K562 (cell line): ENCODE results near the gene STX3. TPM values are rescaled to one million over a fixed set of nuclear protein-coding genes. Genes with fewer than 3 reads are reported as not detected.

Experiments used
- GATAD2A ChIP-seq: fragments of 450-650 bp; IDR thresholded peaks from 2 replicates; pipeline ENCODE4 v1.6.1; 2017
- HDAC6 ChIP-seq: IDR thresholded peaks from 2 replicates; pipeline ENCODE4 v1.6.1; 2012; ENCODE audit warnings: low read depth, mild to moderate bottlenecking, control low read depth, inconsistent platforms, low read length, moderate library complexity
- HNRNPL ChIP-seq: fragments of 200-400 bp; formaldehyde crosslinking; IDR thresholded peaks from 2 replicates; pipeline ENCODE4 v1.6.1; 2017; ENCODE audit warnings: low read depth, mild to moderate bottlenecking, low read length
- JUNB ChIP-seq: fragments of 450-650 bp; formaldehyde crosslinking; conservative IDR thresholded peaks from 2 replicates; pipeline ENCODE4 v1.4.0; 2020; ENCODE audit warnings: mild to moderate bottlenecking
- KAT7 ChIP-seq: sonication (generic); formaldehyde crosslinking; IDR thresholded peaks from 2 replicates; pipeline ENCODE4 v1.8.0; 2022; ENCODE audit warnings: missing genetic modification reagents, mild to moderate bottlenecking, borderline replicate concordance
- LCOR ChIP-seq: sonication (generic); formaldehyde crosslinking; IDR thresholded peaks from 2 replicates; pipeline ENCODE4 v1.8.0; 2022; ENCODE audit warnings: mild to moderate bottlenecking, missing genetic modification reagents
- MCM7 ChIP-seq, 2 experiments: fragments of 450-650 bp; IDR thresholded peaks; 2 replicates each; pipeline ENCODE4 v1.6.1; 2016 to 2018
- NBN ChIP-seq: fragments of 450-650 bp; IDR thresholded peaks from 2 replicates; pipeline ENCODE4 v1.6.1; 2016; ENCODE audit warnings: low read depth, mild to moderate bottlenecking
- PYGO2 ChIP-seq: fragments of 450-650 bp; IDR thresholded peaks from 2 replicates; pipeline ENCODE4 v1.6.1; 2016; ENCODE audit warnings: mild to moderate bottlenecking, missing genetic modification characterization, moderate library complexity, missing compliant biosample characterization
- RBM17 ChIP-seq: fragments of 200-400 bp; formaldehyde crosslinking; IDR thresholded peaks from 2 replicates; pipeline ENCODE4 v1.6.1; 2017; ENCODE audit warnings: low read depth, mild to moderate bottlenecking, low read length, borderline replicate concordance
- SUPT5H ChIP-seq: fragments of 450-650 bp; IDR thresholded peaks from 2 replicates; pipeline ENCODE4 v1.6.1; 2016
- TSC22D4 ChIP-seq: fragments of 450-650 bp; IDR thresholded peaks from 2 replicates; pipeline ENCODE4 v1.6.1; 2016; ENCODE audit warnings: missing genetic modification characterization, missing biosample characterization, control low read depth
- WHSC1 ChIP-seq: IDR thresholded peaks from one replicate; pipeline ENCODE4 v1.6.1; 2012; ENCODE audit warnings: low read length, control low read depth, inconsistent platforms
- ZC3H11A ChIP-seq: IDR thresholded peaks from 2 replicates; pipeline ENCODE4 v1.6.1; 2012; ENCODE audit warnings: low read depth, low read length, improper control_type of control experiment
- ZNF146 ChIP-seq: IDR thresholded peaks from one replicate; pipeline ENCODE4 v1.6.1; 2018; ENCODE audit warnings: missing compliant biosample characterization; ENCODE audit not compliant: unreplicated experiment
- ZNF436 ChIP-seq: fragments of 250-450, 450-650 bp; sonication (Bioruptor Pico); formaldehyde crosslinking; IDR thresholded peaks from 2 replicates; pipeline ENCODE4 v1.7.0; 2020; ENCODE audit warnings: mild to moderate bottlenecking
- ZNF766 ChIP-seq: fragments of 200-800 bp; sonication (Bioruptor generic); conservative IDR thresholded peaks from 2 replicates; pipeline ENCODE4 v1.6.1; 2016; ENCODE audit warnings: missing genetic modification characterization, missing compliant biosample characterization
- ZSCAN29 ChIP-seq: fragments of 450-650 bp; IDR thresholded peaks from 2 replicates; pipeline ENCODE4 v1.6.1; 2017
- polyA plus RNA-seq, 8 experiments: library from polyadenylated mRNA; depleted of rRNA in 4 of 8; stranded (reverse) in 5 of 8; unstranded in 3 of 8; fragments of >200 nt; fragmentation: Nextera tagmentation in 2 of 8; fragmentation: Illumina TruSeq in 1 of 8; extraction: Ambion mirVana in 2 of 8; extraction: Trizol in 1 of 8; gene quantifications; 2 replicates each; pipeline versions ENCODE4 v1.2.1 to v1.2.3, GENCODE V29; 2011 to 2014; ENCODE audit warnings: inconsistent platforms in 1 of 8, missing spikeins in 1 of 8
- total RNA-seq, 7 experiments: library from RNA; depleted of rRNA in 6 of 7; stranded (reverse); fragments of >200 nt in 6 of 7; fragmentation: Illumina TruSeq in 2 of 7; extraction: Trizol in 2 of 7; gene quantifications; 2 replicates each; pipeline versions ENCODE4 v1.2.1 to v1.2.3, GENCODE V29; 2011 to 2021; ENCODE audit warnings: low replicate concordance in 1 of 7
- TF ChIP-seq, protein P1 (sequence below), 2 experiments: fragments of 450-650 bp in 1 of 2; IDR thresholded peaks; 2 replicates each; pipeline ENCODE4 v1.6.1; 2011 to 2017; ENCODE audit warnings: low read depth in 2 of 2, antibody characterized with exemption in 1 of 2, borderline replicate concordance in 1 of 2, low read length in 1 of 2, mild to moderate bottlenecking in 1 of 2, mixed read lengths in 1 of 2; ENCODE audit not compliant: control insufficient read depth in 1 of 2
- TF ChIP-seq, protein P2 (sequence below): IDR thresholded peaks from 3 replicates; pipeline ENCODE4 v1.6.1; 2011; ENCODE audit warnings: borderline replicate concordance, mild to moderate bottlenecking, moderate library complexity; ENCODE audit not compliant: insufficient read length; ENCODE audit errors: extremely low read depth
- TF ChIP-seq, protein P3 (sequence below): fragments of 450-650 bp; IDR thresholded peaks from 2 replicates; pipeline ENCODE4 v1.7.1; 2018; ENCODE audit warnings: mild to moderate bottlenecking, low read depth; ENCODE audit not compliant: partially characterized antibody

Gene STX3
- total and polyA plus RNA-seq, 9 of the 15 experiments (the other 6 are each of a cell fraction or from before 2014, with no cell fraction given): 12.0 to 91.6 (median 48.7) TPM

DNA sequence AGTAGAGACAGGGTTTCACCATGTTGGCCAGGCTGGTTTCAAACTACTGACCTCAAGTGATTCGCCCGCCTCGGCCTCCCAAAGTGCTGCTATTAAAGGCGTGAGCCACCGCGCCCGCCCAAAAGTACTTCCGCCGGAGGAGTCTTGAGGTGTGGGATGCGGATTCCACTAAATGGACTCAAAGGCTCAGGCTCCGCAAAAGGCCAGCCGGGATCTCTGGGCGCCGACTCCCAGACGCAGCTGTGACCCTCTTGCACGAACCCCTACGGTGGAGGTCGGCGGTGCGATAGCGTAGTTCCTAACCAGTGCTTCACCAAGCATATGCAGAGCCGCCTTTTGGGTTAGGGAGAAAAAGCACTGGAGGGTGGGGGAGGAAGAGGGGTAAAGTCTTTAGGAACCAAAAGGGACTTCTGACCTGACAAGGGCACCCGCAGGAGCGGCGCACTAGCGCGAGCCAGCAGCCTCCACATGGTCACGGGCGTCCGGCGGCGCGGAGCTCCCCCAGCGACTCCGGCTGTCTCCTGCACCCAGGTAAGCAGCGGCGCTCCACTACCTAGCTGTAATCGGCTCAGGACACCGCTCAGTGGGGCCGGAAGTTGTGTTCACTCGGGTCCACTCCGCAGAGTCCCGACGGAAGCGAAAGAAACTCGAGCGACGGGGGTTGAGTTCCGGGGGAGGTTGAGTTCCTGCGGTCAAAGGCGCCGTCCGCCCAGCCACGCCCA, 55.2 kb downstream of the STX3 start, which contains the start of gene MRPL16 (continued):
- TF ChIP-seq TSC22D4 (tag): no peak
- 0 out of 2 replicates have a peak, but pooled peaks have one; percentile 56 for TF ChIP-seq NBN
- TF ChIP-seq HDAC6: no peak
- no peak; the same call in 1 of the 2 replicates for TF ChIP-seq ZNF766
- TF ChIP-seq MCM7 (IDR thresholded peaks at IDR 0.05): no peak
- peak; percentile 93 for TF ChIP-seq ZC3H11A
- TF ChIP-seq KAT7 (CRISPR knock-in tag): no peak; the same call in 1 of the 2 replicates
- TF ChIP-seq WHSC1: no peak
- TF ChIP-seq, protein P1, sequence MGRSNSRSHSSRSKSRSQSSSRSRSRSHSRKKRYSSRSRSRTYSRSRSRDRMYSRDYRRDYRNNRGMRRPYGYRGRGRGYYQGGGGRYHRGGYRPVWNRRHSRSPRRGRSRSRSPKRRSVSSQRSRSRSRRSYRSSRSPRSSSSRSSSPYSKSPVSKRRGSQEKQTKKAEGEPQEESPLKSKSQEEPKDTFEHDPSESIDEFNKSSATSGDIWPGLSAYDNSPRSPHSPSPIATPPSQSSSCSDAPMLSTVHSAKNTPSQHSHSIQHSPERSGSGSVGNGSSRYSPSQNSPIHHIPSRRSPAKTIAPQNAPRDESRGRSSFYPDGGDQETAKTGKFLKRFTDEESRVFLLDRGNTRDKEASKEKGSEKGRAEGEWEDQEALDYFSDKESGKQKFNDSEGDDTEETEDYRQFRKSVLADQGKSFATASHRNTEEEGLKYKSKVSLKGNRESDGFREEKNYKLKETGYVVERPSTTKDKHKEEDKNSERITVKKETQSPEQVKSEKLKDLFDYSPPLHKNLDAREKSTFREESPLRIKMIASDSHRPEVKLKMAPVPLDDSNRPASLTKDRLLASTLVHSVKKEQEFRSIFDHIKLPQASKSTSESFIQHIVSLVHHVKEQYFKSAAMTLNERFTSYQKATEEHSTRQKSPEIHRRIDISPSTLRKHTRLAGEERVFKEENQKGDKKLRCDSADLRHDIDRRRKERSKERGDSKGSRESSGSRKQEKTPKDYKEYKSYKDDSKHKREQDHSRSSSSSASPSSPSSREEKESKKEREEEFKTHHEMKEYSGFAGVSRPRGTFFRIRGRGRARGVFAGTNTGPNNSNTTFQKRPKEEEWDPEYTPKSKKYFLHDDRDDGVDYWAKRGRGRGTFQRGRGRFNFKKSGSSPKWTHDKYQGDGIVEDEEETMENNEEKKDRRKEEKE (IDR thresholded peaks at IDR 0.05; ENCODE audit: borderline replicate concordance in 1 of 2, control insufficient read depth in 1 of 2, low read depth in 2 of 2, low read length in 1 of 2): peak in 1 of 2 experiments; percentile 96; a peak in 2 of 4 replicates
- TF ChIP-seq ZNF146 (CRISPR knock-in tag): no peak
- no peak; the same call in 1 of the 2 replicates for TF ChIP-seq ZSCAN29
- no peak for TF ChIP-seq GATAD2A
- TF ChIP-seq, protein P2, sequence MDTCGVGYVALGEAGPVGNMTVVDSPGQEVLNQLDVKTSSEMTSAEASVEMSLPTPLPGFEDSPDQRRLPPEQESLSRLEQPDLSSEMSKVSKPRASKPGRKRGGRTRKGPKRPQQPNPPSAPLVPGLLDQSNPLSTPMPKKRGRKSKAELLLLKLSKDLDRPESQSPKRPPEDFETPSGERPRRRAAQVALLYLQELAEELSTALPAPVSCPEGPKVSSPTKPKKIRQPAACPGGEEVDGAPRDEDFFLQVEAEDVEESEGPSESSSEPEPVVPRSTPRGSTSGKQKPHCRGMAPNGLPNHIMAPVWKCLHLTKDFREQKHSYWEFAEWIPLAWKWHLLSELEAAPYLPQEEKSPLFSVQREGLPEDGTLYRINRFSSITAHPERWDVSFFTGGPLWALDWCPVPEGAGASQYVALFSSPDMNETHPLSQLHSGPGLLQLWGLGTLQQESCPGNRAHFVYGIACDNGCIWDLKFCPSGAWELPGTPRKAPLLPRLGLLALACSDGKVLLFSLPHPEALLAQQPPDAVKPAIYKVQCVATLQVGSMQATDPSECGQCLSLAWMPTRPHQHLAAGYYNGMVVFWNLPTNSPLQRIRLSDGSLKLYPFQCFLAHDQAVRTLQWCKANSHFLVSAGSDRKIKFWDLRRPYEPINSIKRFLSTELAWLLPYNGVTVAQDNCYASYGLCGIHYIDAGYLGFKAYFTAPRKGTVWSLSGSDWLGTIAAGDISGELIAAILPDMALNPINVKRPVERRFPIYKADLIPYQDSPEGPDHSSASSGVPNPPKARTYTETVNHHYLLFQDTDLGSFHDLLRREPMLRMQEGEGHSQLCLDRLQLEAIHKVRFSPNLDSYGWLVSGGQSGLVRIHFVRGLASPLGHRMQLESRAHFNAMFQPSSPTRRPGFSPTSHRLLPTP: no peak
- TF ChIP-seq HNRNPL: no peak
- TF ChIP-seq, protein P3, sequence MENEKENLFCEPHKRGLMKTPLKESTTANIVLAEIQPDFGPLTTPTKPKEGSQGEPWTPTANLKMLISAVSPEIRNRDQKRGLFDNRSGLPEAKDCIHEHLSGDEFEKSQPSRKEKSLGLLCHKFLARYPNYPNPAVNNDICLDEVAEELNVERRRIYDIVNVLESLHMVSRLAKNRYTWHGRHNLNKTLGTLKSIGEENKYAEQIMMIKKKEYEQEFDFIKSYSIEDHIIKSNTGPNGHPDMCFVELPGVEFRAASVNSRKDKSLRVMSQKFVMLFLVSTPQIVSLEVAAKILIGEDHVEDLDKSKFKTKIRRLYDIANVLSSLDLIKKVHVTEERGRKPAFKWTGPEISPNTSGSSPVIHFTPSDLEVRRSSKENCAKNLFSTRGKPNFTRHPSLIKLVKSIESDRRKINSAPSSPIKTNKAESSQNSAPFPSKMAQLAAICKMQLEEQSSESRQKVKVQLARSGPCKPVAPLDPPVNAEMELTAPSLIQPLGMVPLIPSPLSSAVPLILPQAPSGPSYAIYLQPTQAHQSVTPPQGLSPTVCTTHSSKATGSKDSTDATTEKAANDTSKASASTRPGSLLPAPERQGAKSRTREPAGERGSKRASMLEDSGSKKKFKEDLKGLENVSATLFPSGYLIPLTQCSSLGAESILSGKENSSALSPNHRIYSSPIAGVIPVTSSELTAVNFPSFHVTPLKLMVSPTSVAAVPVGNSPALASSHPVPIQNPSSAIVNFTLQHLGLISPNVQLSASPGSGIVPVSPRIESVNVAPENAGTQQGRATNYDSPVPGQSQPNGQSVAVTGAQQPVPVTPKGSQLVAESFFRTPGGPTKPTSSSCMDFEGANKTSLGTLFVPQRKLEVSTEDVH: peak; percentile 95
- TF ChIP-seq ZNF436 (CRISPR knock-in tag): no peak
- TF ChIP-seq RBM17: no peak
- TF ChIP-seq JUNB (CRISPR knock-in tag): no peak
- TF ChIP-seq PYGO2: no peak
- TF ChIP-seq SUPT5H: peak; percentile 89
- TF ChIP-seq LCOR (CRISPR knock-in tag): peak; percentile 85; the same call in 1 of the 2 replicates
